Common myeloid progenitor, CD34-positive (primary cell): Measurements from ENCODE around the gene USP37.

Experiments
- CTCF ChIA-PET: fragments of 350-600 bp; sonication (Branson Sonifier 250); formaldehyde crosslinking; loops from one replicate; lab custom pipeline; 2021; ENCODE audit warnings: antibody characterized with exemption; lab: Charles Lee
- POLR2A ChIA-PET: fragments of 350-600 bp; sonication (Branson Sonifier 250); formaldehyde crosslinking; loops from one replicate; lab custom pipeline; 2021; ENCODE audit warnings: antibody characterized with exemption; lab: Charles Lee
- DNase-seq, 3 donors: peaks; one replicate each; pipeline versions ENCODE4 v3.0.0 to v3.0.0-alpha.2; 2013
- H3K27ac ChIP-seq, 2 experiments: 1 replicate in 1 of 2; 2 replicates in 1 of 2; pipeline ENCODE4 v1.7.0; 2013; ENCODE audit warnings: inconsistent platforms in 2 of 2, low read length in 2 of 2, mild to moderate bottlenecking in 2 of 2, low read depth in 1 of 2, moderate library complexity in 1 of 2; ENCODE audit not compliant: severe bottlenecking in 2 of 2, insufficient read depth in 1 of 2, poor library complexity in 1 of 2
- H3K27me3 ChIP-seq, 5 experiments: replicated peaks in 2 of 5; 1 replicate in 3 of 5; 2 replicates in 2 of 5; pipeline versions ENCODE4 v1.6.1 to v1.7.0; 2013; ENCODE audit warnings: low read length in 4 of 5, mild to moderate bottlenecking in 2 of 5, moderate library complexity in 2 of 5, inconsistent platforms in 1 of 5; ENCODE audit not compliant: insufficient read depth in 5 of 5, control insufficient read depth in 4 of 5
- H3K36me3 ChIP-seq, 4 experiments: 1 replicate in 2 of 4; 2 replicates in 2 of 4; pipeline versions ENCODE4 v1.6.1 to v1.7.0; 2013; ENCODE audit warnings: low read length in 3 of 4, control low read depth in 1 of 4, mild to moderate bottlenecking in 1 of 4; ENCODE audit not compliant: control insufficient read depth in 4 of 4, insufficient read depth in 4 of 4
- H3K4me1 ChIP-seq, 4 experiments: 1 replicate in 3 of 4; 2 replicates in 1 of 4; pipeline versions ENCODE4 v1.6.1 to v1.7.1; 2013; ENCODE audit warnings: low read length in 3 of 4, mild to moderate bottlenecking in 3 of 4, control low read depth in 1 of 4, inconsistent platforms in 1 of 4, moderate library complexity in 1 of 4; ENCODE audit not compliant: control insufficient read depth in 4 of 4, insufficient read depth in 4 of 4; ENCODE audit errors: control extremely low read depth in 1 of 4
- H3K4me3 ChIP-seq, 7 experiments: 1 replicate in 4 of 7; 2 replicates in 3 of 7; pipeline versions ENCODE4 v1.5.1 to v1.7.0; 2013; ENCODE audit warnings: mild to moderate bottlenecking in 7 of 7, low read length in 6 of 7, moderate library complexity in 6 of 7, inconsistent platforms in 2 of 7, low read depth in 2 of 7, control low read depth in 1 of 7; ENCODE audit not compliant: insufficient read depth in 4 of 7, control insufficient read depth in 1 of 7; ENCODE audit errors: extremely low read depth in 1 of 7
- H3K9me3 ChIP-seq, 5 experiments: 1 replicate in 4 of 5; 2 replicates in 1 of 5; pipeline versions ENCODE4 v1.6.1 to v1.7.1; 2013; ENCODE audit warnings: low read length in 4 of 5, mild to moderate bottlenecking in 2 of 5, inconsistent platforms in 1 of 5, low read depth in 1 of 5, moderate library complexity in 1 of 5; ENCODE audit not compliant: control insufficient read depth in 4 of 5, insufficient read depth in 2 of 5; ENCODE audit errors: control extremely low read depth in 1 of 5
- WGBS: methylation state at CpG from one replicate; pipeline ENCODE4 v1.1.5; 2013; ENCODE audit not compliant: insufficient coverage; 5-methylcytosine and 5-hydroxymethylcytosine counted together

The USP37 gene

GRCh38 chr2:218430721-218431120 is 137.4 kb downstream of the USP37 start:
- Histone ChIP-seq H3K27ac (no peak overlapping the region), H3K36me3 (no peaks in the 10 kb centered on the region), H3K4me3 (no peak overlapping the region), H3K9me3 (no peaks in the 10 kb centered on the region), H3K27me3 (no peaks in the 10 kb centered on the region), H3K4me1 (no peaks in the 10 kb centered on the region)
- DNase-seq = no peak
- ChIA-PET CTCF (interaction anchor here (0.9 to 2.2 kb wide), 4 partner anchors 9 to 41 kb away, joined by 3 to 7 read pairs (median 4); no protein-coding TSS in a partner anchor), POLR2A (no interaction called here)
- WGBS = 100% methylated on average over 8 of the region's 11 CpGs

GRCh38 chr2:218429911-218430692 is 138.0 kb downstream of the USP37 start:
- POLR2A ChIA-PET = no interaction called here
- DNase-seq = no peak
- H3K9me3 ChIP-seq = no peaks in the 10 kb centered on the region
- 72% methylated on average over 8 of the region's 9 CpGs for WGBS
- no peaks in the 10 kb centered on the region for H3K36me3 ChIP-seq
- no peaks in the 10 kb centered on the region for H3K4me1 ChIP-seq
- CTCF ChIA-PET = interaction anchor here (0.9 to 2.2 kb wide), 2 partner anchors 12 to 42 kb away, joined by 3 to 7 read pairs; no protein-coding TSS in a partner anchor
- H3K4me3 ChIP-seq = no peak overlapping the region
- H3K27ac ChIP-seq = no peak overlapping the region
- H3K27me3 ChIP-seq = no peaks in the 10 kb centered on the region

GRCh38 chr2:218428846-218429558 is 139.1 kb downstream of the USP37 start:
- Histone ChIP-seq H3K27ac (no peak overlapping the region), H3K4me3 (no peak overlapping the region), H3K27me3 (no peaks in the 10 kb centered on the region), H3K9me3 (no peaks in the 10 kb centered on the region), H3K36me3 (no peaks in the 10 kb centered on the region), H3K4me1 (peaks cover 0 to 4% (median 0%) of the 10 kb centered on the region in 4 experiments)
- POLR2A ChIA-PET = no interaction called here
- 99% methylated on average over 20 of the region's 24 CpGs for WGBS
- CTCF ChIA-PET = interaction anchor here (1.3 kb wide), 1 partner anchor 20 kb away, joined by 6 read pairs; no protein-coding TSS in a partner anchor
- no peak for DNase-seq

GRCh38 chr2:218427741-218428140 is 140.4 kb downstream of the USP37 start:
- CTCF ChIA-PET = no interaction called here
- WGBS = 90% methylated on average over 9 of the region's 11 CpGs

GRCh38 chr2:218425531-218425930 is 142.6 kb downstream of the USP37 start:
- H3K27ac ChIP-seq = no peak overlapping the region
- H3K9me3 ChIP-seq = no peaks in the 10 kb centered on the region
- H3K36me3 ChIP-seq = no peaks in the 10 kb centered on the region
- H3K4me3 ChIP-seq = no peak overlapping the region
- WGBS = 71% methylated on average over 1 of the region's 10 CpGs
- CTCF ChIA-PET = interaction anchor here (1.5 kb wide), 1 partner anchor 41 kb away, joined by 4 read pairs; no protein-coding TSS in a partner anchor
- H3K4me1 ChIP-seq = peaks cover 0 to 4% (median 0%) of the 10 kb centered on the region in 4 experiments
- POLR2A ChIA-PET = no interaction called here
- DNase-seq = no peak
- no peaks in the 10 kb centered on the region for H3K27me3 ChIP-seq

More at GRCh38 chr2:218427741-218428140, 140.4 kb downstream of the USP37 start:
- H3K27ac ChIP-seq = no peak overlapping the region
- POLR2A ChIA-PET = no interaction called here
- peaks cover 0 to 4% (median 0%) of the 10 kb centered on the region in 4 experiments for H3K4me1 ChIP-seq
- H3K9me3 ChIP-seq = no peaks in the 10 kb centered on the region
- H3K4me3 ChIP-seq = no peak overlapping the region
- DNase-seq = no peak
- H3K27me3 ChIP-seq = no peaks in the 10 kb centered on the region
- H3K36me3 ChIP-seq = no peaks in the 10 kb centered on the region

- no peak for DNase-seq
- no peak overlapping the region for H3K27ac ChIP-seq
- POLR2A ChIA-PET = no interaction called here
- H3K27me3 ChIP-seq = no peaks in the 10 kb centered on the region
- no peak overlapping the region for H3K4me3 ChIP-seq
- H3K36me3 ChIP-seq = no peaks in the 10 kb centered on the region
- 98% methylated on average over 6 of the region's 9 CpGs for WGBS
- CTCF ChIA-PET = interaction anchor here (0.6 to 1.6 kb wide), 2 partner anchors 17 to 165 kb away, joined by 3 read pairs; no protein-coding TSS in a partner anchor
- peaks cover 0 to 4% (median 0%) of the 10 kb centered on the region in 4 experiments for H3K4me1 ChIP-seq
- H3K9me3 ChIP-seq = no peaks in the 10 kb centered on the region
Observed at GRCh38 chr2:218423584-218423983, 144.6 kb downstream of the USP37 start.
